GM19395 (cell line): ENCODE data around the gene RNF40.
A peak's percentile ranks its signal among the peaks of the same experiment; 100 is the strongest.
"Not testable (repeated sequence)": the region's sequence is repeated elsewhere in the genome, so short reads cannot be mapped to it uniquely, and the experiment has no call there.

Experiments
- ATAC-seq: cut with Tn5 transposase; IDR thresholded peaks from one replicate; pipeline ENCODE4 v1.9.1; 2021; ENCODE audit warnings: mild to moderate bottlenecking, moderate library complexity; ENCODE audit not compliant: unreplicated experiment

RNF40 gene

GRCh38 chr16:30780549-30780948, 18.4 kb downstream of the RNF40 start:
- no peak for ATAC-seq

GRCh38 chr16:30782486-30783279, 20.6 kb downstream of the RNF40 start:
- ATAC-seq: no peak

- no peak for ATAC-seq
Observed at GRCh38 chr16:30783280-30784109, 21.4 kb downstream of the RNF40 start.

GRCh38 chr16:30784215-30784614, 22.1 kb downstream of the RNF40 start:
- ATAC-seq: no peak

- ATAC-seq: no peak
Observed at GRCh38 chr16:30785126-30786106, 23.3 kb downstream of the RNF40 start.

GRCh38 chr16:30786115-30786935, 24.2 kb downstream of the RNF40 start:
- ATAC-seq: no peak

GRCh38 chr16:30786936-30787612, 25.0 kb downstream of the RNF40 start, which contains the start of gene ZNF629:
TSS of gene ZNF629 (minus strand) at chr16:30787205. CDS start at chr16:30784482, 2,723 bp downstream.
- ATAC-seq: no peak

- ATAC-seq: no peak
Observed at GRCh38 chr16:30787613-30788378, 25.7 kb downstream of the RNF40 start.

GRCh38 chr16:30793508-30794069, 31.5 kb downstream of the RNF40 start:
- no peak for ATAC-seq

GRCh38 chr16:30794634-30795033, 32.5 kb downstream of the RNF40 start:
- no peak for ATAC-seq

GRCh38 chr16:30797670-30798309, 35.7 kb downstream of the RNF40 start:
- ATAC-seq: no peak

GRCh38 chr16:30802936-30803335, 40.8 kb downstream of the RNF40 start:
- no peak for ATAC-seq

GRCh38 chr16:30805056-30805369, 42.9 kb downstream of the RNF40 start:
- ATAC-seq: no peak

- ATAC-seq: peak; percentile 60
Observed at GRCh38 chr16:30805370-30806169, 43.4 kb downstream of the RNF40 start.

- ATAC-seq: no peak
Observed at GRCh38 chr16:30808146-30808545, 46.0 kb downstream of the RNF40 start.

GRCh38 chr16:30808890-30809426, 46.8 kb downstream of the RNF40 start:
- not testable (repeated sequence) for ATAC-seq

GRCh38 chr16:30809675-30810074, 47.6 kb downstream of the RNF40 start:
- not testable (repeated sequence) for ATAC-seq
